Mesenchymal stem cell (in vitro differentiated cells and primary cell): ENCODE data around the gene PTPN21. TPM values are rescaled to one million over a fixed set of nuclear protein-coding genes. Genes with fewer than 3 reads are reported as not detected.

ENCODE experiments used
- DNase-seq: peaks from one replicate; pipeline ENCODE4 v3.0.0-alpha.2; 2013
- H2AFZ ChIP-seq: one replicate; pipeline ENCODE4 v1.6.1; 2013; ENCODE audit warnings: low read depth, mild to moderate bottlenecking, control low read depth, inconsistent platforms, low read length, moderate library complexity
- H2AK5ac ChIP-seq: 2 replicates; pipeline ENCODE4 v1.6.1; 2013; ENCODE audit warnings: low read length, moderate library complexity, mild to moderate bottlenecking, inconsistent platforms; ENCODE audit not compliant: severe bottlenecking
- H2BK120ac ChIP-seq: one replicate; pipeline ENCODE4 v1.6.1; 2013; ENCODE audit warnings: low read depth, mild to moderate bottlenecking, inconsistent platforms, low read length, moderate library complexity
- H2BK12ac ChIP-seq, 2 experiments: one replicate each; pipeline ENCODE4 v1.6.1; 2013; ENCODE audit warnings: inconsistent platforms in 2 of 2, low read length in 2 of 2, mild to moderate bottlenecking in 2 of 2, moderate library complexity in 2 of 2, control low read depth in 1 of 2
- H2BK15ac ChIP-seq: one replicate; pipeline ENCODE4 v1.6.1; 2013; ENCODE audit warnings: mild to moderate bottlenecking, low read depth, inconsistent platforms; ENCODE audit not compliant: poor library complexity, severe bottlenecking
- H2BK5ac ChIP-seq: 2 replicates; pipeline ENCODE4 v1.6.1; 2013; ENCODE audit warnings: low read depth, mild to moderate bottlenecking, low read length, control low read depth, inconsistent platforms; ENCODE audit not compliant: poor library complexity, severe bottlenecking
- H3K14ac ChIP-seq, 2 experiments: one replicate each; pipeline ENCODE4 v1.6.1; 2013; ENCODE audit warnings: inconsistent platforms in 2 of 2, low read length in 2 of 2, control low read depth in 1 of 2, mild to moderate bottlenecking in 1 of 2, moderate library complexity in 1 of 2
- H3K18ac ChIP-seq, 2 experiments: one replicate each; pipeline ENCODE4 v1.6.1; 2013; ENCODE audit warnings: inconsistent platforms in 2 of 2, low read length in 2 of 2, control low read depth in 1 of 2, low read depth in 1 of 2, mild to moderate bottlenecking in 1 of 2
- H3K23ac ChIP-seq, 2 experiments: one replicate each; pipeline ENCODE4 v1.6.1; 2013; ENCODE audit warnings: inconsistent platforms in 2 of 2, low read length in 2 of 2, mild to moderate bottlenecking in 2 of 2, moderate library complexity in 2 of 2, control low read depth in 1 of 2
- H3K27ac ChIP-seq: 2 replicates; pipeline ENCODE4 v1.5.1; 2013; ENCODE audit warnings: mild to moderate bottlenecking, moderate library complexity, low read length, control low read depth, inconsistent platforms; ENCODE audit not compliant: poor library complexity, severe bottlenecking
- H3K27me3 ChIP-seq, 2 experiments: 2 replicates each; pipeline versions ENCODE4 v1.6.1 to v1.7.0; 2013; ENCODE audit warnings: low read length in 2 of 2, mild to moderate bottlenecking in 2 of 2, moderate library complexity in 2 of 2, control low read depth in 1 of 2, inconsistent platforms in 1 of 2; ENCODE audit not compliant: control insufficient read depth in 1 of 2, insufficient read depth in 1 of 2
- H3K36me3 ChIP-seq, 2 experiments: 2 replicates each; pipeline versions ENCODE4 v1.6.1 to v1.7.0; 2013; ENCODE audit warnings: low read length in 2 of 2, control low read depth in 1 of 2, inconsistent platforms in 1 of 2, low read depth in 1 of 2, mild to moderate bottlenecking in 1 of 2; ENCODE audit not compliant: insufficient read depth in 2 of 2, control insufficient read depth in 1 of 2
- H3K4ac ChIP-seq, 2 experiments: one replicate each; pipeline ENCODE4 v1.6.1; 2013; ENCODE audit warnings: inconsistent platforms in 2 of 2, low read length in 2 of 2, mild to moderate bottlenecking in 2 of 2, moderate library complexity in 2 of 2, control low read depth in 1 of 2, low read depth in 1 of 2
- H3K4me1 ChIP-seq: 2 replicates; pipeline ENCODE4 v1.6.1; 2013; ENCODE audit warnings: low read depth, low read length, control low read depth; ENCODE audit not compliant: control insufficient read depth, insufficient read depth
- H3K4me2 ChIP-seq: 2 replicates; pipeline ENCODE4 v1.6.1; 2013; ENCODE audit warnings: low read length, mild to moderate bottlenecking, inconsistent platforms; ENCODE audit not compliant: poor library complexity, severe bottlenecking
- H3K4me3 ChIP-seq, 2 experiments: 2 replicates each; pipeline versions ENCODE4 v1.5.1 to v1.7.0; 2013; ENCODE audit warnings: low read length in 2 of 2, mild to moderate bottlenecking in 2 of 2, control low read depth in 1 of 2, low read depth in 1 of 2; ENCODE audit not compliant: insufficient read depth in 1 of 2
- H3K79me1 ChIP-seq: replicated peaks from 2 replicates; pipeline ENCODE4 v1.6.1; 2013; ENCODE audit warnings: mild to moderate bottlenecking, control low read depth, low read length, inconsistent platforms; ENCODE audit not compliant: poor library complexity, severe bottlenecking
- H3K9ac ChIP-seq: 2 replicates; pipeline ENCODE4 v1.7.0; 2013; ENCODE audit warnings: mild to moderate bottlenecking, low read length, moderate library complexity
- H3K9me3 ChIP-seq: 2 replicates; pipeline ENCODE4 v1.7.0; 2013; ENCODE audit warnings: mild to moderate bottlenecking, low read length; ENCODE audit not compliant: control insufficient read depth
- H4K8ac ChIP-seq: one replicate; pipeline ENCODE4 v1.6.1; 2013; ENCODE audit warnings: inconsistent platforms, mild to moderate bottlenecking, low read length, moderate library complexity
- H4K91ac ChIP-seq: one replicate; pipeline ENCODE4 v1.6.1; 2013; ENCODE audit warnings: mild to moderate bottlenecking, low read length, inconsistent platforms
- small RNA-seq: library from polyadenylated mRNA; stranded (forward); fragments of <200 nt; extraction: miRNeasy Mini kit (QIAGEN cat#:217004); gene quantifications from one replicate; pipeline ENCODE3, GENCODE V24; 2013; ENCODE audit warnings: low read depth

PTPN21 gene

DNA sequence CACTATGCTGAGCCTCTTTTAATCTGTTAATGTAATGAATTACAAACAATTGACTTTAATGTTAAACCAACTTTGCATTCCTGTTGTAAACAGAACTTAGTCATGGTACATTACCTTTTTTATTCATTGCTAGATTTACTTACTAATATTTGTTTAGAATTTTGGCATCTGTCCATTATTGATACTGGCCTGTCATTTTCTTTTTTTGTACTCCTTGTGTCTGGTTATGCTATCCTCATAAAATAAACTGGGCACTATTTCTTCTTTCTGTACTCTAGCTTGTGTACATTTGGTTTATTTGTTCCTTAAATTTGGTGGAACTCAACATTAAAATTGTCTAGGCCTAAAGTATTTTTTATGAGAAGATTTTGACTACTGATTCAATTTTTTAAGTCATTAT is 137.2 kb downstream of the PTPN21 start:
- Histone ChIP-seq H3K14ac (no peak overlapping the region), H2BK12ac (no peak overlapping the region), H2BK15ac (no peak overlapping the region), H3K4me2 (no peak overlapping the region), H3K18ac (no peak overlapping the region), H3K36me3 (peaks cover 4 to 46% of the 10 kb centered on the region in 2 experiments), H2BK120ac (no peak overlapping the region), H3K4ac (no peak overlapping the region), H3K23ac (no peak overlapping the region), H3K79me1 (peaks cover 4% of the 10 kb centered on the region), H3K9ac (no peak overlapping the region), H2BK5ac (no peak overlapping the region), H3K4me1 (no peaks in the 10 kb centered on the region), H3K9me3 (peaks cover 30% of the 10 kb centered on the region), H2AFZ (no peak overlapping the region), H3K4me3 (peak overlapping the region in 1 of 2 experiments; percentile 56), H3K27ac (no peak overlapping the region), H2AK5ac (no peak overlapping the region), H4K91ac (no peak overlapping the region), H4K8ac (no peak overlapping the region), H3K27me3 (no peaks in the 10 kb centered on the region)
- DNase-seq: no peak

Small RNA genes within 50 kb of the gene (small RNA-seq; reads per million reads assigned to genes)
- gene RNU4-22P: not detected
